NCI-H187 (cell line): ENCODE results near the gene PARN.
A peak's percentile ranks its signal among the peaks of the same experiment; 100 is the strongest.

Experiments used
- DNase-seq, 2 experiments: peaks; one replicate each; lab custom pipeline; 2025; lab: John Stamatoyannopoulos, UW

The PARN gene

GRCh38 chr16:14529010-14529669 lies 100.9 kb downstream of the PARN start:
- peak in 1 of 2 experiments; percentile 39 for DNase-seq

GRCh38 chr16:14528306-14528705 lies 101.8 kb downstream of the PARN start:
- no peak for DNase-seq

GRCh38 chr16:14527411-14528044 lies 102.5 kb downstream of the PARN start:
- no peak for DNase-seq

- no peak for DNase-seq
Observed at GRCh38 chr16:14525596-14525995, 104.5 kb downstream of the PARN start.

- no peak for DNase-seq
Observed at GRCh38 chr16:14524979-14525378, 105.1 kb downstream of the PARN start.

GRCh38 chr16:14523632-14524031 lies 106.4 kb downstream of the PARN start:
- DNase-seq: no peak

GRCh38 chr16:14522671-14523070 lies 107.4 kb downstream of the PARN start:
- DNase-seq: no peak

- no peak for DNase-seq
Observed at GRCh38 chr16:14520753-14521152, 109.3 kb downstream of the PARN start.

GRCh38 chr16:14514967-14515366 lies 115.1 kb downstream of the PARN start:
- no peak for DNase-seq

- DNase-seq: no peak
Observed at GRCh38 chr16:14513389-14514107, 116.5 kb downstream of the PARN start.

- no peak for DNase-seq
Observed at GRCh38 chr16:14511800-14512135, 118.3 kb downstream of the PARN start.

- no peak for DNase-seq
Observed at GRCh38 chr16:14510939-14511799, 118.9 kb downstream of the PARN start.

- DNase-seq: no peak
Observed at GRCh38 chr16:14510581-14510938, 119.5 kb downstream of the PARN start.

- no peak for DNase-seq
Observed at GRCh38 chr16:14509675-14510132, 120.4 kb downstream of the PARN start.

- no peak for DNase-seq
Observed at GRCh38 chr16:14509055-14509454, 121.0 kb downstream of the PARN start.

GRCh38 chr16:14505846-14506245 lies 124.2 kb downstream of the PARN start:
- no peak for DNase-seq

- no peak for DNase-seq
Observed at GRCh38 chr16:14502932-14503741, 126.9 kb downstream of the PARN start.

- no peak for DNase-seq
Observed at GRCh38 chr16:14502256-14502875, 127.7 kb downstream of the PARN start.

- DNase-seq: peak; percentile 44 to 48
Observed at GRCh38 chr16:14501331-14502255, 128.5 kb downstream of the PARN start.

- DNase-seq: no peak
Observed at GRCh38 chr16:14500791-14501190, 129.3 kb downstream of the PARN start.
